Ovary (tissue), 3 donors: ENCODE results near the gene GALNT12.

Source experiments
- CTCF ChIP-seq, 3 donors: fragments of 450-650 bp in 2 of 3; fragments of 200-600 bp in 1 of 3; IDR thresholded peaks; one replicate each; pipeline versions ENCODE4 v1.5.1 to v1.8.0; 2016 to 2022; ENCODE audit warnings: antibody characterized with exemption in 3 of 3, mild to moderate bottlenecking in 1 of 3
- EP300 ChIP-seq: sonication (generic); formaldehyde crosslinking; IDR thresholded peaks from one replicate; pipeline ENCODE4 v1.6.1; 2017; ENCODE audit warnings: antibody characterized with exemption
- POLR2A ChIP-seq: fragments of 450-650 bp; IDR thresholded peaks from one replicate; pipeline ENCODE4 v1.6.1; 2017; ENCODE audit warnings: antibody characterized with exemption, mild to moderate bottlenecking, moderate library complexity
- donor health status: DM: no; HTN: no; CAD: no.

- no peak for TF ChIP-seq POLR2A
- no peak for TF ChIP-seq CTCF (IDR thresholded peaks at IDR 0.05)
- TF ChIP-seq EP300 = no peak
These were observed 87.3 kb downstream of the GALNT12 start for GRCh38 chr9:98894761-98895160.
